KMS-11 (cell line): ENCODE data around the gene CSTF2.

ENCODE experiments used
- H2AFZ ChIP-seq: fragments of 200-600 bp; sonication (generic); 2 replicates; pipeline ENCODE4 v1.6.1; 2016; ENCODE audit warnings: antibody characterized with exemption, mixed run types, low read depth
- H3K27ac ChIP-seq: fragments of 200-600 bp; sonication (generic); 2 replicates; pipeline ENCODE4 v1.6.1; 2016; ENCODE audit warnings: mild to moderate bottlenecking, mixed run types
- H3K27me3 ChIP-seq: fragments of 200-600 bp; sonication (generic); 2 replicates; pipeline ENCODE4 v1.6.1; 2017; ENCODE audit warnings: mild to moderate bottlenecking, low read depth, mixed run types, moderate library complexity; ENCODE audit not compliant: insufficient read depth
- H3K36me3 ChIP-seq: fragments of 200-600 bp; sonication (generic); 2 replicates; pipeline ENCODE4 v1.6.1; 2017; ENCODE audit warnings: mild to moderate bottlenecking, mixed run types; ENCODE audit not compliant: insufficient read depth
- H3K4me1 ChIP-seq: fragments of 200-600 bp; sonication (generic); 2 replicates; pipeline ENCODE4 v1.6.1; 2016; ENCODE audit warnings: mild to moderate bottlenecking, low read depth, mixed run types; ENCODE audit not compliant: poor library complexity, severe bottlenecking
- H3K4me2 ChIP-seq: fragments of 200-600 bp; sonication (generic); 2 replicates; pipeline ENCODE4 v1.7.0; 2016; ENCODE audit warnings: mild to moderate bottlenecking, mixed run types
- H3K4me3 ChIP-seq: fragments of 200-600 bp; sonication (generic); IDR thresholded peaks from 2 replicates; pipeline ENCODE4 v1.6.1; 2017; ENCODE audit warnings: low read depth, low read length, mixed read lengths; ENCODE audit not compliant: insufficient read depth
- H3K79me2 ChIP-seq: fragments of 200-600 bp; sonication (generic); 2 replicates; pipeline ENCODE4 v1.6.1; 2016; ENCODE audit warnings: low read depth, mixed run types; ENCODE audit not compliant: insufficient read depth
- H3K9ac ChIP-seq: fragments of 200-600 bp; sonication (generic); 2 replicates; pipeline ENCODE4 v1.6.1; 2016; ENCODE audit warnings: mild to moderate bottlenecking, mixed run types
- H4K20me1 ChIP-seq: fragments of 200-600 bp; sonication (generic); 2 replicates; pipeline ENCODE4 v1.6.1; 2016; ENCODE audit warnings: mild to moderate bottlenecking, mixed run types; ENCODE audit not compliant: insufficient read depth
- TF ChIP-seq, protein P1 (sequence below): fragments of 200-600 bp; sonication (generic); conservative IDR thresholded peaks from 2 replicates; pipeline ENCODE4 v1.6.1; 2017; ENCODE audit warnings: low read depth, mild to moderate bottlenecking, antibody characterized with exemption, low read length, moderate library complexity, mixed read lengths

Gene CSTF2

DNA sequence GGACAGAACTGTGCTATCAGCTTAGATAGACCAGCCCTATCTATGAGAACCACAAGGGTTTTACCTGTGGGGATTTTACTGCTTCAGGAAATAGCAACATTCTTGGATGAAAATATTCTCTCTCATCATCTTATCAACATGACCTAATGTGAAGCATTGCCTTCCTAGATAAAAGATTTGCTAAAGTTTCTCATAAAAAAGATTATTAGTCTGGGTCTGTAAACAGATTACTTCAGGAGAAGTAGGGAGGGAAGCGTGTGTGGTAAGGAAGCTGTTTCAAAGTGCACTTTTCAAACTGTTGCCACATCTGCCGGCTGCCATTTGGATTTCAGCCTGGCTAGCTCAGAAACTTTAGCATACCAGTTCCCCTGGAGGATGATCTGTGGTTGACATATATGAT is 54.1 kb downstream of the CSTF2 start, which contains the start of gene NOX1:
Gene NOX1, minus strand, starts transcription at position 35 of the 400 bp plus-strand sequence. CDS start 220 bp downstream, outside the sequence.
- Histone ChIP-seq H2AFZ (no peak within 1 kb of the TSS), H3K27ac (no peak within 1 kb of the TSS), H3K4me1 (peaks cover 15% of the 10 kb centered on the region), H3K9ac (no peak within 1 kb of the TSS), H3K4me3 (no peak within 1 kb of the TSS), H3K36me3 (no peaks in the 10 kb centered on the region), H3K79me2 (no peaks in the 10 kb centered on the region), H3K27me3 (no peaks in the 10 kb centered on the region), H3K4me2 (peak within 1 kb of the TSS; percentile 36), H4K20me1 (no peaks in the 10 kb centered on the region)
- TF ChIP-seq, protein P1, sequence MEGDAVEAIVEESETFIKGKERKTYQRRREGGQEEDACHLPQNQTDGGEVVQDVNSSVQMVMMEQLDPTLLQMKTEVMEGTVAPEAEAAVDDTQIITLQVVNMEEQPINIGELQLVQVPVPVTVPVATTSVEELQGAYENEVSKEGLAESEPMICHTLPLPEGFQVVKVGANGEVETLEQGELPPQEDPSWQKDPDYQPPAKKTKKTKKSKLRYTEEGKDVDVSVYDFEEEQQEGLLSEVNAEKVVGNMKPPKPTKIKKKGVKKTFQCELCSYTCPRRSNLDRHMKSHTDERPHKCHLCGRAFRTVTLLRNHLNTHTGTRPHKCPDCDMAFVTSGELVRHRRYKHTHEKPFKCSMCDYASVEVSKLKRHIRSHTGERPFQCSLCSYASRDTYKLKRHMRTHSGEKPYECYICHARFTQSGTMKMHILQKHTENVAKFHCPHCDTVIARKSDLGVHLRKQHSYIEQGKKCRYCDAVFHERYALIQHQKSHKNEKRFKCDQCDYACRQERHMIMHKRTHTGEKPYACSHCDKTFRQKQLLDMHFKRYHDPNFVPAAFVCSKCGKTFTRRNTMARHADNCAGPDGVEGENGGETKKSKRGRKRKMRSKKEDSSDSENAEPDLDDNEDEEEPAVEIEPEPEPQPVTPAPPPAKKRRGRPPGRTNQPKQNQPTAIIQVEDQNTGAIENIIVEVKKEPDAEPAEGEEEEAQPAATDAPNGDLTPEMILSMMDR: no peak

DNA sequence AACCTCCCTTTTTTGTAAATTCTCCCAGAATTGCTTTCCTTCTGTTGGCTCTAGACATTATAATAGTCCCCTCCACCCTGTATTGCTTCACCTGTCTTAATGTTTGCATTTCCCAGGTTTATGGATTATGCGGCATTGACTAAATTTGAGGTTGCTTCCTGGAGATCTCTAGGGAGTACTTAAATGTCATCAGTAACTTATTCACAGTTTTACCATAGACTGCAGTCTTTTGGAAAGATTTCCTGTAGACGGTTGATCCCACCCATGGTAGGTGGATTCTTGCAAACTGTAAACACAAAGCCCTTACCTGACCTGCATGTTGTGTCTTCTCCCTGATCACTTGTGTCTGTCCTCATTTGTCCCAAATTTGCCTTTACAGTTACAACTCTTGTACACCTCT is 60.2 kb downstream of the CSTF2 start:
- no peak overlapping the region for H2AFZ ChIP-seq
- H3K9ac ChIP-seq: no peak overlapping the region
- H4K20me1 ChIP-seq: no peaks in the 10 kb centered on the region
- H3K4me2 ChIP-seq: no peak overlapping the region
- no peaks in the 10 kb centered on the region for H3K79me2 ChIP-seq
- H3K4me3 ChIP-seq: no peak overlapping the region
- no peak overlapping the region for H3K27ac ChIP-seq
- H3K4me1 ChIP-seq: no peaks in the 10 kb centered on the region
- no peaks in the 10 kb centered on the region for H3K27me3 ChIP-seq
- no peaks in the 10 kb centered on the region for H3K36me3 ChIP-seq
- TF ChIP-seq, protein P1: no peak

DNA sequence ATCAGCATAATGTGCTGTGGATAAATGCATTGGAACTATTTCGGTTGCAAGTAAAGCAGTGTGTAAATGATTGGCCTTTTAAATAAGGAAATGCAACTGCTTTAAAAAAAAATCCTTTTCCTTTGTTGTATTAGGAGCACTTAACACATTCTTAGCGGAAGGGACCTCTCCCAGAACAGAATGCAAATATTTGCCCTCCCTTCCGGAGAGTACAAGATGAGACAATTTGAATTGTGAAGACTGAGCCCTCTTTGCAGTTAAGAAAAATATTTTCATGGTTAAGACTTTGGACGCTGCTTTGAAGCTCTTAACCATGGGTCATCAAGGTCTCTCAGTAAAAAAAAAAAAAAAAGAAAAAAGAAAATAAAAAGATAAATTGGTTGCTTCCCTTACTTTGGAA is 63.5 kb downstream of the CSTF2 start:
- Histone ChIP-seq H3K27ac (no peak overlapping the region), H2AFZ (no peak overlapping the region)

More for the DNA sequence above, 63.5 kb downstream of the CSTF2 start:
- TF ChIP-seq, protein P1: no peak
- no peaks in the 10 kb centered on the region for H3K27me3 ChIP-seq
- no peaks in the 10 kb centered on the region for H3K79me2 ChIP-seq
- no peaks in the 10 kb centered on the region for H3K4me1 ChIP-seq
- no peaks in the 10 kb centered on the region for H4K20me1 ChIP-seq
- no peak overlapping the region for H3K9ac ChIP-seq
- H3K36me3 ChIP-seq: no peaks in the 10 kb centered on the region
- H3K4me3 ChIP-seq: no peak overlapping the region
- H3K4me2 ChIP-seq: no peak overlapping the region
